ENCODE results near the gene SLC26A3. TPM values are rescaled to one million over a fixed set of nuclear protein-coding genes. Genes with fewer than 3 reads are reported as not detected.

Gene SLC26A3
- total RNA-seq, 1 experiment from 2014 or later, result not detected

GRCh38 chr7:107810626-107811025, 7.6 kb upstream of the SLC26A3 start:
- no peak overlapping the region for H3K18ac ChIP-seq (ENCODE audit: insufficient read length, low read depth, low read length)
- no peaks in the 10 kb centered on the region for H3K23me2 ChIP-seq (ENCODE audit: insufficient read length, low read depth, low read length, poor library complexity, severe bottlenecking)
- H2AK5ac ChIP-seq (ENCODE audit: insufficient read length, low read length), result no peak overlapping the region
- no peak for DNase-seq
- H3K56ac ChIP-seq (ENCODE audit: insufficient read length, low read depth, low read length), result no peak overlapping the region
- H3K4me1 ChIP-seq (ENCODE audit: insufficient read depth, low read length), result no peaks in the 10 kb centered on the region
- H3K79me1 ChIP-seq (ENCODE audit: insufficient read depth, low read depth, low read length, poor library complexity, severe bottlenecking), result no peaks in the 10 kb centered on the region
- H3K4me2 ChIP-seq (ENCODE audit: insufficient read depth, insufficient read length, low read length), result no peak overlapping the region
- no peaks in the 10 kb centered on the region for H3K36me3 Mint-ChIP-seq (ENCODE audit: insufficient read depth in 1 of 3, low read depth in 3 of 3)
- no peaks in the 10 kb centered on the region for H3K4me1 Mint-ChIP-seq
- no peak overlapping the region for H2BK120ac ChIP-seq (ENCODE audit: low read depth, low read length, poor library complexity, severe bottlenecking)
- no peak overlapping the region for H3K14ac ChIP-seq (ENCODE audit: insufficient read depth, low read length)
- H2BK5ac ChIP-seq (ENCODE audit: insufficient read length, low read length), result no peak overlapping the region
- H2BK12ac ChIP-seq (ENCODE audit: insufficient read length, low read depth, low read length), result no peak overlapping the region
- no peak overlapping the region for H3K23ac ChIP-seq (ENCODE audit: insufficient read length, low read depth, low read length)
- no peaks in the 10 kb centered on the region for H3K79me2 ChIP-seq (ENCODE audit: insufficient read depth, low read length)
- no peak overlapping the region for H2AFZ ChIP-seq (ENCODE audit: low read length)
- H4K5ac ChIP-seq (ENCODE audit: insufficient read length, low read depth, low read length), result no peak overlapping the region
- no peaks in the 10 kb centered on the region for H4K20me1 ChIP-seq (ENCODE audit: control insufficient read depth, insufficient read depth, insufficient read length)
- H3K4ac ChIP-seq (ENCODE audit: low read depth, low read length), result no peak overlapping the region
- H2BK15ac ChIP-seq (ENCODE audit: low read depth, low read length), result no peak overlapping the region
- no peak overlapping the region for H3K9ac ChIP-seq (ENCODE audit: extremely low read depth, insufficient read length, low read length)
- no peak overlapping the region for H4K8ac ChIP-seq (replicated peaks; ENCODE audit: insufficient read length, low read depth, low read length)
- no peak overlapping the region for H2BK20ac ChIP-seq (ENCODE audit: low read depth, low read length, poor library complexity, severe bottlenecking)
- no peak overlapping the region for H3K4me3 Mint-ChIP-seq
- H3T11ph ChIP-seq (ENCODE audit: low read length), result no peak overlapping the region
- no peaks in the 10 kb centered on the region for H3K9me3 ChIP-seq (ENCODE audit: control insufficient read depth, low read depth, low read length)
- H3K27ac Mint-ChIP-seq, result no peak overlapping the region
- H3K27me3 ChIP-seq (ENCODE audit: insufficient read depth, low read length), result no peaks in the 10 kb centered on the region
- no peak for TF ChIP-seq CTCF (conservative IDR thresholded peaks at IDR 0.05)
- H4K91ac ChIP-seq (ENCODE audit: insufficient read length, low read depth, low read length), result no peak overlapping the region
- no peak overlapping the region for H3K27ac ChIP-seq (ENCODE audit: insufficient read length, low read depth, low read length)
- H3K9me3 Mint-ChIP-seq, result no peaks in the 10 kb centered on the region
- H3K27me3 Mint-ChIP-seq (ENCODE audit: low read depth), result no peaks in the 10 kb centered on the region
- no CpG with 5 or more reads among the region's 3 CpGs for WGBS (ENCODE audit: extremely low coverage, insufficient read length, low lambda C conversion rate)

Measured in H9 (cell line).